HG03097 (cell line): ENCODE data around the gene SLCO3A1.

Source experiments
- ATAC-seq: cut with Tn5 transposase; IDR thresholded peaks from one replicate; pipeline ENCODE4 v1.9.1; 2021; ENCODE audit not compliant: unreplicated experiment, low FRiP score

SLCO3A1 gene

DNA sequence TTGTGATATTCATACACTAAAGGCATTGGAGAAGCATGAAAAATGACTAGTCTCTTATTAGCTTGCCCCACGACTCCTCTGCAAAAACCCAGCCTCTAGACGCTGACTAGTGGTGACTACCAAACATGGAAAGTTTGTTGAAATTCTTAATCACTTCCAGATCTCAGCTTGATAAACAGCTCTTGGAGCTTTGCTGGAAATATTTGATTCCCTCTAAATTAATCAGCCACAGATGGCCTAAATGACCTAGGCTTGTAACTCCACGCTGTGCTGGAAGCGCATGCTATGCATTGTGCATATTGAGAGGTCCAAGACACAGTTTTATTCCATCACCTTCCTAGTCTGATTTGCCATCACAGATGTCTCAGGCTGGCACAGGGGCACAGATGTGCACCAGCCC is 295.5 kb downstream of the SLCO3A1 start:
- no peak for ATAC-seq

DNA sequence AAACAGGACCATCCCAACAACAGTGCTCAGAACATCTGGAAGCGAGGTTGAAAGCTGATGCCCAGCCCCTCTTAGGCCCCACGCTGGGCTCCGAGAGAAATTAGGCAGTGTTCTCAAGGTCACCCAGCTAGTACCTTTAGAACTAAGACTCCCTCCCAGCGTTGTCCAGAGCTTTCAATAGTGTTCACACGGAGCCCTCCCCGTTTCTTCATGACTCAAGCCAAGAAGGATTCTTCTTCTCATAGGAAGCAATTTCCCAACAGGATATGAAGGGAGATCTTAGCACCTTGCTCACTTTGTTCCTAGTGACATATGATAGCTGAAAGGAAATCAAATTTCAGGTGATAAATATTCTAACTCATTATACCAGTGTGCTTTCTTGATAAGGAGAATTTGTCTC is 296.0 kb downstream of the SLCO3A1 start:
- no peak for ATAC-seq

DNA sequence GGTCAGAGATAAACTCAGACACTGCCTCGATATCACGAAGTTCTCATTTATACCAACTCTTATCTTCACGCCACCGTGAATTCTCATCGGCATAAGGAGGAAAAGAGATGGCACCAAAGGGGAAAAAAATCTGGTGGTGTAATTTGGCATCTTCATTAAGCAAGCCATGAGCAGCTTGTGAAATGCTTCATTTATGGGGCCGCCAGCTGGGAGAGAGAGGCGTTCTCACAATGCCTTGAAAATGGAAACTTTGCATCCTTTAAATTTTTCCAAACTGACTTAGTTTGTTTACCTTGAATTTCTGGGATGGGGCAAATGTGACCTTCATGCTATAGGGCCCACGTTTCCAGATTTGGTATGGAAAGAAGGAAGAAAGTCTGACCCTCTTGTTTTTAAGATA is 297.7 kb downstream of the SLCO3A1 start:
- no peak for ATAC-seq

- ATAC-seq: no peak
Measured at GRCh38 chr15:92151741-92152140, 298.2 kb downstream of the SLCO3A1 start.

GRCh38 chr15:92152983-92153382 is 299.5 kb downstream of the SLCO3A1 start:
- no peak for ATAC-seq

- no peak for ATAC-seq
Measured at GRCh38 chr15:92153620-92154019, 300.1 kb downstream of the SLCO3A1 start.

GRCh38 chr15:92155934-92156333 is 302.4 kb downstream of the SLCO3A1 start:
- ATAC-seq: no peak

- ATAC-seq: no peak
Measured at GRCh38 chr15:92157666-92158298, 304.3 kb downstream of the SLCO3A1 start.

DNA sequence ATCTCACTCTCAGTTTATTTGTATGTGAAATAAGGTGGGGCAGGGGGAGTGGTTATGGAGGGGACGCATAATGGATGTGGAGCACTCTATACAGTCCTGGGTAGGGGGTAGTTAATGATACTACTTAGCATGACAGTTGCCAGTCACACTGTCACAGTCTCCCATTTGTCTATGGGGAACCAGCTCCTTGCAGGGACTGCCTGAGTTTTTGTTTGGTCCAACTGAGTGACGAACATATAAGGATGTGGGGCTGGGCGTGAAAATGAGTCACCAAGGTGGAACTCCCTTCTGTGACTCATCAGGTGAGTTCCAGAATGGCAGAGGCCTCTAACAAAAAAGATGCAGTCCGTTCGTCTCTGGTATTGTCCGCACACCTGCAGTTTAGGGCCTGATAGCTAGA is 304.9 kb downstream of the SLCO3A1 start:
- no peak for ATAC-seq

DNA sequence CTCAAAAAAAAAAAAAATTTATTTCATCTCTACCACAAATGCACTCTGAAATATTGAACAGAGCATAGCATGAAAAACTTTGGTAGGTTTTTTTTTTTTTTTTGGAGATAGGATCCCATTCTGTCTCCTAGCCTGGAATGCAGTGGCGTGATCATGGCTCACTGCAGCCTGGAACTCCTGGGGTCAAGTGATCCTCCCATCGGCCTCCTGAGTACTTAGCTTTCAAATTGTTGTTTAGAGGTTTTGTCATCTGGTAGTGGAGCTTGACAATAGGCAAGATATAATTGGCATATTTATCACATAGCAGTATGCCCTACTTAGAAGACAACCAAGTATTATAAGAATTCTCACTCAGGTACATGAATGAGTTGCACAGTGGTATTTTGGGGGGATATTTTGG is 306.0 kb downstream of the SLCO3A1 start:
- no peak for ATAC-seq

GRCh38 chr15:92159906-92160841 is 306.7 kb downstream of the SLCO3A1 start:
- ATAC-seq: no peak

DNA sequence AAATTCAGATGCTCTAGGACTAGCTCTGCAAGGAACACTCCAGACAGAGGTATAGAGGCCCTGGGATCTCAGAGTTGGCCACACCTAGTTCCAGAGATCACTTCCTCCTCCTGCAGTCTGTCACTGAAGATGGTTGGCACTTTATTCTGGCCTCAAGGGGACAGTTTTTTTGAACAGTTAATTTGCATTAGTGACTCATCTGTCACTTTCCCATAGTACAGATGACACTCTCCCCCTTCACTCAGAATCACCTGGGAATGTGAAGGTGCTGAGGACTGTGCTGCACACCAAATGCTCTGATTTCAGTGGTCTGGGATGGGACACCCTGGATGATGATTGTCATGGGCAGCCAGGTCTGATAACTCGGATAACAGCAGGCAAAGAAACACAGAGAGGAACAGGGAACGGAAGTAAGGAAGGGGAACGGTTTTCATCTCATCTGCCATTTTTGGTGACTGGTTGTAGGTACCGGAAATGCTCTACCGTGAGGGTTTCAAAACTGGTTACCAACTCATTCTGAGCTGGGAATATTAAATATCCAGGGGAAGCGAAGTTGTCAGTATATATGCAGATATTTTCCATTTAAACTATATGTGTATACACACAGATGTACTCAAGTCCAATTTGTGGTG is 307.6 kb downstream of the SLCO3A1 start:
- ATAC-seq: peak; percentile 77

GRCh38 chr15:92162657-92163056 is 309.1 kb downstream of the SLCO3A1 start:
- no peak for ATAC-seq

DNA sequence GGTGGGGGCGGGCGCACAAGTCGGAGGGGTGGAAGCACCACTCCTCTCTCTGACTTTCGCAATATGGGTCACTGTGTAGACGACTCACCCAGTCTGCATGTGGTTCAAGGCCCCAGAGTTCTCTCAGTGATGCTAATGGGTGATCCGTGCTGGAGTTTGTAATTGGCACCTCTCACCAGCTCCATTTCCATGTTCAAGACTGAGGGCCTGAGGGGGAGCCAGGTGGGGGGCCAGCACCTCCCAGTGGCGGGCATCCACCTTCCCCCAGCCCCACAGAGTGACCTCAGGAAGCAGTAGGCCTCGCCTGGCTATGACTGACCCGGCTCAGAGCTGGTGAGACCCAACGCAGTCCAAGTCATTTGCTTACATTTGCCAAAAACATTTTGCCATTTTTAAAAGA is 310.1 kb downstream of the SLCO3A1 start:
- ATAC-seq: no peak

DNA sequence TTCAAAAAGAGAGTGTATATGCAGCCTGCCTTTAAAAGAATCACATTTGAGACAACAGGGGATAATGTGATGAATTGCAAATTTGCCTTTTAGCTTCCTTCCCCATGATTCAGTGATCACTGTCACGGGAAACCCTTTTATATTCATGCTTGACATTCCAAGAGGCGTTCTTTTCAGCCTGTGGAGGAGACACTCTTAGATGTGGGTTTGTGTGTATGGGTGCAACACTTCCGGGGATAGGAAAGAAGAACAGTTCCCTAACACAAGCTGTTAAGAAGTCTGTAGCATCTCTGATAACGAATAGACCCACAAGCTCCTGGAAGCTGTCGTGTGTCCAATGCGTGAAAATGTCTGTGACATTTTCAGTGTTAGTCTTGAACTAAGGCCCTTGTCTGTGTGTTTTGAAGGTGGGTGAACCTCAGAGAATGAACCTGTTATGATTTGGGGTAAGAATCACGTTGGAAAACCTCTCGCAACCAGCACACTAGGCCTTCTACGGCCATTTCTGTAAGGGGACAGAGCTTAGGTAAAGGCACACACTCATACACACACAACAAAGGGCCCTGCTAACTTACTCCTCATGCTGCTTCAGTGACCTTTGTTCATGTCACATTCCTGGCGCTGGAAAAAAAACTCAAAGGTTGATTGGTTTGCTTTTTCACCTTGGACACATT is 311.0 kb downstream of the SLCO3A1 start:
- no peak for ATAC-seq

DNA sequence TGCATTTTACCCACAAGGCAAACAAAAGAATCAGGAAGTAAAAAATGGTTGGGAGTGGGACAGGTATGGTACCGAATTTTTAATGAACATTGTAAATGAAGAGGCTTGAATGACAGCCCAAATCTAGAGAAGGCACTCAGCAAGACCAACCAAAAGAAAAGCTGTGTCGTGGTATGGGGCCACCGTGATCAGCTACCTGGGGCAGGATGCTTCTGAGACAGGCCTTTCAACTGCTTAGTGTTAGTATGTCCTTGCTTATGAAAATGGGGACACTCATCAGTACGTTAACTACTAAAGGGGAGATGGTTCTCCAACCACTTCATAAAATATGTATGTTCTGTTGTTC is 311.5 kb downstream of the SLCO3A1 start:
- ATAC-seq: no peak

- no peak for ATAC-seq
Measured at GRCh38 chr15:92166029-92166428, 312.5 kb downstream of the SLCO3A1 start.

- ATAC-seq: no peak
Measured at GRCh38 chr15:92166751-92167405, 313.4 kb downstream of the SLCO3A1 start.

- no peak for ATAC-seq
Measured at GRCh38 chr15:92167451-92167850, 313.9 kb downstream of the SLCO3A1 start.

DNA sequence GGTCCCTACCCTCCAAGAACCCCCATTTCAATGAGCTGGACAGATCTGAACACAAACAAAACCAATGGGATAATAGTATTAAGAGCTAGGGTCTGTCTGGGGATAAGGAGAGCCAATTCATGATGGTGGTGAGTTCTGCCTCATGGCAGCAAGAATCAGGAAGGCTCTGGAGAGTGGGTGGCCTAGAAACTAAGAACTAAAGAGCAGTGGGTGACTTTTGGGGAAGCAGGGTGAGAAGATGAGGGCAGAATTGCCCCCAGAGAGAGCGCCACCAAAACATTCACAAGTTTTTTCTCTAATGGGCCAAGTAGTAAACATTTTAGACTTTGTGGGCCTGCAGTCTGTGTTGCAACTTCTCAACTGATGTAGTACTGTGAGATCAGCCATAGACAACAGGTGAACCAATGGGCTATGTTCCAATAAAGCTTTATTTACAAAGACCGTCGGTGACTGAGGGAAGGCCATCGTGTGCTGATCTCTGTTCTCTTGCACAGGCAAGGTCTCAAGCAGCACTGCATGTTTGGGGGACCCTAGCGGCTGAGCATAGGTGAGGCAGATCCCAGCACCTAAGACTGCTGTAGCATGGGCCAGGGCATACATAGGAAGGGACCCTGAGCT is 314.7 kb downstream of the SLCO3A1 start:
- ATAC-seq: no peak
